Measurements from ENCODE around the gene KLKB1.
"Not testable (repeated sequence)": the region's sequence is repeated elsewhere in the genome, so short reads cannot be mapped to it uniquely, and the experiment has no call there.

KLKB1 gene

DNA sequence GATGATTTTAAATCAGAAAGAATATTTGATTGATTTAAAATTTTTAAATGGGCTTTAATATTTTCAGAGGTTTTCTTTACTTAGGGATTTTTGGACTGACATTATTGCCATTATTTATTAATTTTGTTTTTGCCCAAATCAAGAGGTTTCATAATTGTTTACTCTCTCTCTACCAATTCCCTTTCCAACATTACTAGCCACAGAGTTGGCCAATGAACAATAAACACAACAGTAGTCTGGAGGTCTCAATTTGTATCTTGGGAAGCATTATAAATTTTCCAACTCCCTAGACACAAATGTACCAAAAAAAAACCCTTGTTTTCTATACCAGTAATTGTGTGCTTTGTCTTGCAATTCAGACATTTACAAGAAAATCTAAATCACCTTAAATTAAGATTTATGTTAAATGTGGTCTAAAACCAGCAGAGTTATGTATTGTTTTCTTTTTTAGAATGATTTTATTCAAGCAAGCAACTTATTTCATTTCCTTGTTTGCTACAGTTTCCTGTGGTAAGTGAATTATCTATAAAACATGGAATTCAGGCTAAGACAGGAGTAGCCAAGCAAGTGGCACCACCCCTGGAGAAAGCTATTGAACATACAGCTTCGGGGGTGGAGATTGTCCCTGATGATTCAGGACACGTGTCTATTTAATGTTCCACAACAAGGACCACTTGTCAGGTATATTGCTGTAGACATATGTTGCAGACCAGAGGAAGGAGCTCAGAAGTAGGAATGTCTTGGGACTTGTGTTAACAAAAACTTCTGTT is 622 bp downstream of the KLKB1 start:
- no peak for DNase-seq

- DNase-seq = no peak
Observed at GRCh38 chr4:186228514-186228894, 1.2 kb downstream of the KLKB1 start.

DNA sequence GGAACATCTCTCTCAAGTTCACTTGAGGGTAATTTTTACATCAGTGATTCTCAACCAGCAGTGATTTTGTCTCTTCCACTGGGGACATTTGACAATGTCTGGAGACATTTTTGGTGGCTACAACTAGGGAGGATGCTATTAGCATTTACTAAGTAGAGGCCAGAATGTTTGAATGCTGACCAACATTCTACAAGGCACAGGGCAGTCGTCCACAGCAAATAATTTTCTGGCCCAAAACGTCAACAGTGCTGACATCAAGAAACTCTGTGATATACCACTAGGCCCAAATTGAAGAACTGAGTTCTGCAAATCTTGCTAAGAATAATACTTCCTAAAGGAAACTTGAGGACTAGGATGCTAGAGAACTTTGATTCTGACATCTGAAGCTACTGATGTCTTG is 7.1 kb downstream of the KLKB1 start:
- no peak for DNase-seq

DNA sequence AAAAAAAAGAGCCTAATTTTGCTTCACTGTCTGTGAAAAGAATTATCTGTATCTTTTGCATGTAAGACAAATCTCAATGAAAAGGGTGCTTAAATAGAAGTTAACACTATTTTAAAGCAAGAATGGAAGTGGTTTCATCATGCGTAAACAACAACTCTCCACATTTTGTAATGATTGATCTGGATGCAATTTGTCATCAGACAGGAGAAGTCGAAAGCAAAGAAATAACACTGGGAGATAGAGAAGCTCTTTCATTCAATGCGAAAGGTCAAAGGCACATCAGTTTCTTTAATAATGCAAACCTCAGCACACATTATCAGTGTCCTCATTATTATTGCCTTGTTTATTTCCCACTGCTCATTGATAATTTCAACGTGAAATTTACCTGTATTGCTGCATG is 8.8 kb downstream of the KLKB1 start:
- no peak for DNase-seq

DNA sequence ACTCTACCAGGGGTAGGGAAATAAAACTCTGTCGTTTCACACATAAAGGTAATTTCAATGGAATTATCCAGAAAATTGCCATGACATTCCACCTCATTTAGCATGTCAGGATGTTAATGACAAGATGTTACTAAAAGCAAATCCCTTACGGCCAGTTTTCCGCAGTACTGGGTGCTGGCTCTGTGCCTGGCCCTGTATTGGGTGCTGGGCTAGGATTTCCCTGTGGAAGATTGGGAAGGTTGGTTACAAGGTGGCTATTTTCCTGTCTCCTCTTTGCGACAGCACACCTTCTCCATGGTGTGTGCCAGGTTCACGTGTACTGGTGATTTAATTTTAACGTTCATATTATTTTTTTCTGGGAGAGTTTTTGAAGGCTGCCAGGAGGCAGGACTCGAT is 13.1 kb downstream of the KLKB1 start:
- no peak for DNase-seq

DNA sequence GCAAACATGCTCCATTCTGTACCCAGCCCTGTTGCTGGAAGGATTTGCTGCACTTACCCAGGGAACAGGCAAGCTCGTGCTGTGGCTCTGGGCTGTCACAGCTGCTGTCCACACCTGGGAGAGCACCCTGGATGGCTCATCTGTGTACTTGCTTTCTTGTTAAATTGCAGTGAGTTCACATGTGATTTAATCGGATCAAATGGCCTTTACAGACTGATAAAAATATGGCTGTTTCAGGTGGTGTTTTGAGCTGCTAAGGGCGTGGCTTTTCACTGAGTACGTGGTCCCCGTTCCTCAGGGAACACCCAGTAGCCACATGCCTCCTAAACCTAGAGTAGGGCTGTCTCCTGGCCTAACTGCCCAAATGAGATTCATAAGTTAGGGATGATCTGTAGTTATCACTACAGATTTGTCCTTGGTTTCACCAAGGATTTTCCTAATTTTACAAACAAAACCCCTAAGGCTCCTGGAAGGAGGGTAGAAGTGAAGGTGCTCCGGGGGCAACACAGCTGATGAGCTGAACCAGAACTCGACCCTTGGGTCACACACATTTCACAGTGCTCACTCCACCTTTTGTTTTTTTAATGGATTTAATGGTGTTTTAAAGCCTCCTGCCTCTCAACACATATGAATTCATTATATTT is 13.7 kb downstream of the KLKB1 start:
- DNase-seq = no peak

- no peak for DNase-seq
Observed at GRCh38 chr4:186241616-186242015, 14.3 kb downstream of the KLKB1 start.

GRCh38 chr4:186242031-186242430 is 14.7 kb downstream of the KLKB1 start:
- not testable (repeated sequence) for DNase-seq

- no peak for DNase-seq
Observed at GRCh38 chr4:186243331-186243730, 16.0 kb downstream of the KLKB1 start.

GRCh38 chr4:186244835-186245234 is 17.5 kb downstream of the KLKB1 start:
- DNase-seq = no peak

- not testable (repeated sequence) for DNase-seq
Observed at GRCh38 chr4:186247062-186247752, 19.9 kb downstream of the KLKB1 start.

GRCh38 chr4:186248643-186249042 is 21.3 kb downstream of the KLKB1 start:
- no peak for DNase-seq

- peak; percentile 46 for DNase-seq
Observed at GRCh38 chr4:186249785-186250754, 22.8 kb downstream of the KLKB1 start.

- DNase-seq = no peak
Observed at GRCh38 chr4:186250760-186251159, 23.5 kb downstream of the KLKB1 start.

- DNase-seq = no peak
Observed at GRCh38 chr4:186255122-186255521, 27.8 kb downstream of the KLKB1 start.

DNA sequence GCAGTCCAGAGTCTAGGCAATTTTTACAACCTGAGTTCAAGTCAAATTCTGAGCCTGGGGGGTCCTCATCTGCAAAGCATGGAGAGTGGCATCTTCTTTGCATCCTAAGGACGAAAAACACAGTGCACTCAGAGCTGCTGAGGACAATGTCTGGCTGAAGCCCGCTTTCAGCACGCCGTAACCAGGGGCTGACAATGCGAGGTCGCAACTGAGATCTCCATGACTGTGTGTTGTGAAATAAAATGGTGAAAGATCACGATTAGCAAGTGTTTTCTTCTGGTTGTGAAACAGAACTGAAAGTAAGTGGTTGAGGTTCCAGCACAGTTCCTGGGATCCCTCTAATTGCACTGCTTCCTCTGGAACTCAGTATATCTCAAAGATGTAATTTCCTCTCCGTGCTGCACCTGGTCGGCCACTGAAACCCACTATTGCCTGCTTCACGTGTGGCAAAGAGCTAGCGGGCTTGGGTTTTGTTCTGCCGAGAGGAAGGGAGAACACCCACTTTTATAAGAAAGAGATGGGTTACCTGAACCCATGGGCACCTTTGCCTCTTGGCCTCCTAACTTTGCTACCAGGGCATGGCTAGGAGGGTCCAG is 31.0 kb downstream of the KLKB1 start:
- no peak for DNase-seq

DNA sequence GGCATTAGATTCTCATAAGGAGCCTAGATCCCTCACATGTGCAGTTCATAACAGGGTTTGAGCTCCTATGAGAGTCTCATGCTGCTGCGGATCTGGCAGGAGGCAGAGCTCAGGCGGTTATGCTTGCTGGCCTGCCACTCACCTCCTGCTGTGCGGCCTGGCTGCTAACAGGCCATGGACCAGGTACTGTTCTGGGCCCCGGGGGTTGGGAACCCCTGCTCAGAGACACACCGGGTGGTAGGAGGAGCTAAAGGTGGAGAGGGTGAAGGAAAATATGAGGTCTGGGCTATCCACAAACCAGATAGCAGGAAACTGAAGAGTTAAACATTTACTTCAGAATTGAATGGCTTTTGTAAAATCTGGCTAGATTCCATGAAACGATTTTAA is 32.8 kb downstream of the KLKB1 start:
- DNase-seq = no peak

- DNase-seq = peak; percentile 15
Observed at GRCh38 chr4:186260504-186261448, 33.5 kb downstream of the KLKB1 start.

DNA sequence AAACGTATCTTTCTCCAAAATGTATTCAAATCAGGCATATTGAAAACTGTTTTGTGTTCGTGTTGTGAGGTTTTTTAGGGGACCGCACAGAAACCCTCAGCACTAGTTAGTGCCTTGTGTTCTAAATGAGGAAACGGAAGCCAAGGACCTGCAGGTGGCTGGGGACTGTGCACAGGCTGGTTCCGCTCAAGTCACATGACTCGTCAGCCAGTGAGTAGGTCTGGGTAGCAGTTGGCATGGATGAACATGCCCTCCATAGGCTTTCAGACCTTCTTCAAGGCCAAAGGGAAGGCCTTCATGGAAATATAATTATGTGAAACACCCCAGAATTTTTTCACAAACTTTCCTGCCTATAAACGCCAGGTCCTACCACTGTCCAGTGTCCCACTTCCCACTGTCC is 37.4 kb downstream of the KLKB1 start:
- no peak for DNase-seq

GRCh38 chr4:186265250-186265649 is 37.9 kb downstream of the KLKB1 start:
- not testable (repeated sequence) for DNase-seq

All from fibroblast of upper back skin (primary cell).